H1 (cell line): Measurements from ENCODE around the gene HIVEP2. TPM values are rescaled to one million over a fixed set of nuclear protein-coding genes. Genes with fewer than 3 reads are reported as not detected.

Experiments used
- CTCF ChIA-PET: fragments of 300-600 bp; sonication (Branson Sonifier 250); formaldehyde crosslinking; loops from one replicate; lab custom pipeline; 2021; ENCODE audit not compliant: partially characterized antibody; lab: Charles Lee
- POLR2A ChIA-PET: fragments of 300-600 bp; sonication (Branson Sonifier 250); formaldehyde crosslinking; loops from one replicate; lab custom pipeline; 2021; ENCODE audit warnings: inconsistent platforms; ENCODE audit not compliant: partially characterized antibody; lab: Charles Lee
- DNase-seq, 2 experiments: peaks; one replicate each; pipeline versions ENCODE4 v3.0.0 to v3.0.0-alpha.2; 2010 to 2022; ENCODE audit warnings: low spot score in 2 of 2, low read depth in 1 of 2, mixed read lengths in 1 of 2
- FAIRE-seq: peaks from 2 replicates; lab custom pipeline; 2011; peaks lifted over from hg19 to GRCh38; lab: Jason Lieb, UNC
- H2AFZ ChIP-seq: 2 replicates; pipeline ENCODE4 v1.8.1; 2012; ENCODE audit warnings: low read length, inconsistent platforms
- H2AK5ac ChIP-seq: 2 replicates; pipeline ENCODE4 v1.6.1; 2013; ENCODE audit warnings: low read depth, low read length
- H2BK120ac ChIP-seq: replicated peaks from 2 replicates; pipeline ENCODE3; 2013; ENCODE audit warnings: low read depth, low read length, inconsistent platforms
- H2BK12ac ChIP-seq: 2 replicates; pipeline ENCODE4 v1.6.1; 2013; ENCODE audit warnings: low read depth, low read length
- H2BK15ac ChIP-seq: 2 replicates; pipeline ENCODE4 v1.6.1; 2013; ENCODE audit warnings: low read length
- H2BK20ac ChIP-seq: 2 replicates; pipeline ENCODE4 v1.6.1; 2013; ENCODE audit warnings: low read length
- H2BK5ac ChIP-seq: 2 replicates; pipeline ENCODE4 v1.6.1; 2013; ENCODE audit warnings: low read depth, low read length
- H3K14ac ChIP-seq: 2 replicates; pipeline ENCODE4 v1.6.1; 2013; ENCODE audit warnings: inconsistent platforms; ENCODE audit not compliant: insufficient read length
- H3K18ac ChIP-seq: 2 replicates; pipeline ENCODE4 v1.6.1; 2013; ENCODE audit warnings: low read length; ENCODE audit errors: extremely low read depth
- H3K23ac ChIP-seq: 2 replicates; pipeline ENCODE4 v1.6.1; 2013; ENCODE audit warnings: inconsistent platforms; ENCODE audit not compliant: insufficient read length
- H3K23me2 ChIP-seq: 2 replicates; pipeline ENCODE4 v1.6.1; 2013; ENCODE audit warnings: low read depth, low read length
- H3K27ac ChIP-seq: 2 replicates; pipeline ENCODE4 v1.6.1; 2011; ENCODE audit warnings: low read depth, low read length, inconsistent platforms
- H3K27me3 ChIP-seq, 4 experiments: replicated peaks in 1 of 4; 1 replicate in 1 of 4; 2 replicates in 3 of 4; pipeline versions ENCODE4 v1.6.1 to v1.8.1; 2011 to 2013; ENCODE audit warnings: low read length in 3 of 4, mild to moderate bottlenecking in 3 of 4, inconsistent platforms in 2 of 4, mixed read lengths in 2 of 4, moderate library complexity in 1 of 4; ENCODE audit not compliant: control insufficient read depth in 3 of 4, insufficient read depth in 3 of 4; ENCODE audit errors: extremely low read depth in 1 of 4
- H3K36me3 ChIP-seq, 4 experiments: 2 replicates each; pipeline versions ENCODE4 v1.6.1 to v1.8.1; 2011 to 2013; ENCODE audit warnings: mild to moderate bottlenecking in 4 of 4, low read length in 3 of 4, moderate library complexity in 2 of 4, control low read depth in 1 of 4, inconsistent platforms in 1 of 4; ENCODE audit not compliant: insufficient read depth in 4 of 4, control insufficient read depth in 2 of 4
- H3K4ac ChIP-seq: replicated peaks from 2 replicates; pipeline ENCODE3; 2013; ENCODE audit warnings: low read length, low read depth, mixed read lengths, inconsistent platforms; ENCODE audit not compliant: insufficient read length
- H3K4me1 ChIP-seq, 4 experiments: replicated peaks in 1 of 4; 1 replicate in 1 of 4; 2 replicates in 3 of 4; pipeline versions ENCODE4 v1.6.1 to v1.8.1; 2011 to 2013; ENCODE audit warnings: low read length in 3 of 4, inconsistent platforms in 2 of 4, mixed read lengths in 1 of 4; ENCODE audit not compliant: insufficient read depth in 4 of 4, control insufficient read depth in 3 of 4
- H3K4me2 ChIP-seq, 2 experiments: 2 replicates each; pipeline versions ENCODE4 v1.6.1 to v1.8.1; 2011 to 2013; ENCODE audit warnings: low read depth in 2 of 2, low read length in 2 of 2, control low read depth in 1 of 2, inconsistent platforms in 1 of 2, mild to moderate bottlenecking in 1 of 2; ENCODE audit not compliant: insufficient read depth in 1 of 2
- H3K4me3 ChIP-seq, 4 experiments: fragments of 200-600, 300-600 bp in 1 of 4; sonication (generic), shearing (Covaris generic), sonication (Bioruptor Twin) in 1 of 4; 2 replicates each; pipeline versions ENCODE4 v1.5.1 to v1.8.1; 2011 to 2016; ENCODE audit warnings: low read length in 4 of 4, low read depth in 3 of 4, control low read depth in 2 of 4, inconsistent platforms in 2 of 4, mild to moderate bottlenecking in 2 of 4, mixed read lengths in 1 of 4, moderate library complexity in 1 of 4; ENCODE audit not compliant: insufficient read depth in 2 of 4; ENCODE audit errors: extremely low read depth in 1 of 4
- H3K56ac ChIP-seq: replicated peaks from 2 replicates; pipeline ENCODE3; 2013; ENCODE audit warnings: low read depth, mild to moderate bottlenecking, mixed read lengths, low read length, inconsistent platforms; ENCODE audit not compliant: insufficient read length
- H3K79me1 ChIP-seq: 2 replicates; pipeline ENCODE4 v1.6.1; 2013; ENCODE audit warnings: low read depth, low read length, control low read depth
- H3K79me2 ChIP-seq, 2 experiments: 2 replicates each; pipeline versions ENCODE4 v1.6.1 to v1.8.1; 2012 to 2013; ENCODE audit warnings: low read length in 2 of 2, mild to moderate bottlenecking in 2 of 2, inconsistent platforms in 1 of 2; ENCODE audit not compliant: insufficient read depth in 2 of 2, control insufficient read depth in 1 of 2
- H3K9ac ChIP-seq, 4 experiments: replicated peaks in 1 of 4; 1 replicate in 1 of 4; 2 replicates in 3 of 4; pipeline versions ENCODE4 v1.6.1 to v1.8.1; 2011 to 2013; ENCODE audit warnings: low read depth in 3 of 4, low read length in 3 of 4, control low read depth in 2 of 4, mild to moderate bottlenecking in 2 of 4, moderate library complexity in 2 of 4, inconsistent platforms in 1 of 4; ENCODE audit errors: extremely low read depth in 1 of 4
- H3K9me3 ChIP-seq, 2 experiments: 2 replicates each; pipeline versions ENCODE4 v1.6.1 to v1.8.1; 2012 to 2013; ENCODE audit warnings: mild to moderate bottlenecking in 2 of 2, moderate library complexity in 2 of 2, control low read depth in 1 of 2, inconsistent platforms in 1 of 2, low read depth in 1 of 2, low read length in 1 of 2, mixed read lengths in 1 of 2; ENCODE audit not compliant: insufficient read depth in 2 of 2
- H4K20me1 ChIP-seq, 2 experiments: replicated peaks in 1 of 2; 2 replicates each; pipeline versions ENCODE3 to v1.8.1; 2011 to 2013; ENCODE audit warnings: inconsistent platforms in 2 of 2, low read length in 2 of 2, mild to moderate bottlenecking in 1 of 2; ENCODE audit not compliant: insufficient read depth in 2 of 2, control insufficient read depth in 1 of 2
- H4K5ac ChIP-seq: 2 replicates; pipeline ENCODE4 v1.6.1; 2013; ENCODE audit warnings: low read length, low read depth, mixed read lengths, inconsistent platforms; ENCODE audit not compliant: insufficient read length
- H4K8ac ChIP-seq: 2 replicates; pipeline ENCODE4 v1.8.0; 2013; ENCODE audit warnings: mild to moderate bottlenecking, moderate library complexity, low read length, inconsistent platforms; ENCODE audit not compliant: insufficient read depth; ENCODE audit errors: extremely low read depth
- H4K91ac ChIP-seq: replicated peaks from 2 replicates; pipeline ENCODE3; 2013; ENCODE audit warnings: low read length, mixed read lengths, inconsistent platforms; ENCODE audit not compliant: insufficient read length
- CHD2 ChIP-seq: IDR thresholded peaks from 2 replicates; pipeline ENCODE4 v1.6.1; 2012; ENCODE audit warnings: low read length, improper control_type of control experiment
- EP300 ChIP-seq, 2 experiments: IDR thresholded peaks; 1 replicate in 1 of 2; 2 replicates in 1 of 2; pipeline ENCODE4 v1.6.1; 2011 to 2012; ENCODE audit warnings: low read depth in 2 of 2, low read length in 2 of 2, mild to moderate bottlenecking in 2 of 2, borderline replicate concordance in 1 of 2, inconsistent platforms in 1 of 2, moderate library complexity in 1 of 2
- POLR2AphosphoS5 ChIP-seq: IDR thresholded peaks from 2 replicates; pipeline ENCODE4 v1.6.1; 2011; ENCODE audit warnings: low read depth, low read length
- POU5F1 ChIP-seq: IDR thresholded peaks from 2 replicates; pipeline ENCODE4 v1.6.1; 2011; ENCODE audit warnings: low read depth, mild to moderate bottlenecking, low read length, moderate library complexity
- RAD21 ChIP-seq, 2 experiments: IDR thresholded peaks in 1 of 2; conservative IDR thresholded peaks in 1 of 2; 2 replicates each; pipeline ENCODE4 v1.6.1; 2011; ENCODE audit warnings: low read depth in 2 of 2, low read length in 2 of 2, improper control_type of control experiment in 1 of 2, inconsistent platforms in 1 of 2, mild to moderate bottlenecking in 1 of 2, moderate library complexity in 1 of 2
- RFX5 ChIP-seq: IDR thresholded peaks from 2 replicates; pipeline ENCODE4 v1.6.1; 2011; ENCODE audit warnings: low read depth, low read length, improper control_type of control experiment, borderline replicate concordance
- RNF2 ChIP-seq: fragments of 200-900, 300-1000 bp; sonication (generic); IDR thresholded peaks from 2 replicates; pipeline ENCODE4 v1.7.1; 2016; ENCODE audit warnings: borderline replicate concordance, low read depth, mild to moderate bottlenecking, antibody characterized with exemption, low read length; ENCODE audit not compliant: poor library complexity, severe bottlenecking; ENCODE audit errors: missing control alignments
- SP2 ChIP-seq: IDR thresholded peaks from 2 replicates; pipeline ENCODE4 v1.6.1; 2012; ENCODE audit warnings: mild to moderate bottlenecking, low read length, inconsistent platforms
- TAF7 ChIP-seq: optimal IDR thresholded peaks from 2 replicates; pipeline ENCODE3; 2011; ENCODE audit warnings: low read depth, mild to moderate bottlenecking, inconsistent platforms, low read length, moderate library complexity, borderline replicate concordance
- TBP ChIP-seq: IDR thresholded peaks from 2 replicates; pipeline ENCODE4 v1.6.1; 2011; ENCODE audit warnings: low read depth, low read length, improper control_type of control experiment
- TEAD4 ChIP-seq: IDR thresholded peaks from 2 replicates; pipeline ENCODE4 v1.6.1; 2012; ENCODE audit warnings: low read depth, low read length, inconsistent platforms, mixed read lengths
- WGBS, 2 experiments: shearing (Covaris generic) in 1 of 2; methylation state at CpG; one replicate each; pipeline versions ENCODE4 v1.1.6 to v1.1.7; 2013 to 2015; ENCODE audit warnings: low lambda C conversion rate in 2 of 2, mixed read lengths in 2 of 2, inconsistent platforms in 1 of 2, low coverage in 1 of 2, missing lambda C conversion rate in 1 of 2; ENCODE audit not compliant: insufficient replicate concordance in 2 of 2, insufficient coverage in 1 of 2, insufficient read length in 1 of 2; ENCODE audit errors: extremely low coverage in 1 of 2, missing lambda C conversion rate in 1 of 2; 5-methylcytosine and 5-hydroxymethylcytosine counted together
- polyA plus RNA-seq, 7 experiments: library from polyadenylated mRNA; depleted of rRNA in 3 of 7; stranded (reverse) in 5 of 7; unstranded in 2 of 7; fragments of >200 nt in 5 of 7; fragments of 200-250 nt in 2 of 7; gene quantifications; 1 replicate in 5 of 7; 2 replicates in 1 of 7; 4 replicates in 1 of 7; pipeline versions ENCODE4 v1.2.1 to v1.2.3, GENCODE V29; 2011 to 2013; ENCODE audit warnings: missing spikeins in 2 of 7, mixed read lengths in 2 of 7
- total RNA-seq: library from RNA; stranded (reverse); fragmentation: NEBNext Ultra II Directional; extraction: Animal tissue kit (Norgen Biotek cat#: 25700); gene quantifications from 2 replicates; pipeline ENCODE4 v1.2.1, GENCODE V29; 2021
- TF ChIP-seq, protein P1 (sequence below), 3 experiments: IDR thresholded peaks; 1 replicate in 2 of 3; 2 replicates in 1 of 3; pipeline versions ENCODE4 v1.5.1 to v1.6.1; 2011; ENCODE audit warnings: low read length in 3 of 3, mild to moderate bottlenecking in 3 of 3, inconsistent platforms in 2 of 3, low read depth in 1 of 3, moderate library complexity in 1 of 3; ENCODE audit not compliant: insufficient read depth in 1 of 3; ENCODE audit errors: control extremely low read depth in 1 of 3

HIVEP2 gene
- total and polyA plus RNA-seq, 2 of the 8 experiments (the other 6 are each of a cell fraction or from before 2014, with no cell fraction given): 2.2 to 6.1 TPM

GRCh38 chr6:142796571-142796970 lies 148.4 kb downstream of the HIVEP2 start:
- no peak for FAIRE-seq
- TF ChIP-seq CHD2: no peak
- no peak for TF ChIP-seq RAD21 (IDR thresholded peaks at IDR 0.05 in 1 of 2, conservative IDR thresholded peaks at IDR 0.05 in 1 of 2; ENCODE audit: low read depth in 2 of 2, low read length in 2 of 2)
- TF ChIP-seq POLR2AphosphoS5: no peak
- TF ChIP-seq, protein P1, sequence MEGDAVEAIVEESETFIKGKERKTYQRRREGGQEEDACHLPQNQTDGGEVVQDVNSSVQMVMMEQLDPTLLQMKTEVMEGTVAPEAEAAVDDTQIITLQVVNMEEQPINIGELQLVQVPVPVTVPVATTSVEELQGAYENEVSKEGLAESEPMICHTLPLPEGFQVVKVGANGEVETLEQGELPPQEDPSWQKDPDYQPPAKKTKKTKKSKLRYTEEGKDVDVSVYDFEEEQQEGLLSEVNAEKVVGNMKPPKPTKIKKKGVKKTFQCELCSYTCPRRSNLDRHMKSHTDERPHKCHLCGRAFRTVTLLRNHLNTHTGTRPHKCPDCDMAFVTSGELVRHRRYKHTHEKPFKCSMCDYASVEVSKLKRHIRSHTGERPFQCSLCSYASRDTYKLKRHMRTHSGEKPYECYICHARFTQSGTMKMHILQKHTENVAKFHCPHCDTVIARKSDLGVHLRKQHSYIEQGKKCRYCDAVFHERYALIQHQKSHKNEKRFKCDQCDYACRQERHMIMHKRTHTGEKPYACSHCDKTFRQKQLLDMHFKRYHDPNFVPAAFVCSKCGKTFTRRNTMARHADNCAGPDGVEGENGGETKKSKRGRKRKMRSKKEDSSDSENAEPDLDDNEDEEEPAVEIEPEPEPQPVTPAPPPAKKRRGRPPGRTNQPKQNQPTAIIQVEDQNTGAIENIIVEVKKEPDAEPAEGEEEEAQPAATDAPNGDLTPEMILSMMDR (IDR thresholded peaks at IDR 0.05; ENCODE audit: control extremely low read depth in 1 of 3, insufficient read depth in 1 of 3, low read depth in 1 of 3, low read length in 3 of 3): no peak
- no peak for TF ChIP-seq POU5F1
- no peak for TF ChIP-seq TBP
- no peak for TF ChIP-seq RNF2
- no peak for TF ChIP-seq RFX5
- TF ChIP-seq EP300 (IDR thresholded peaks at IDR 0.05; ENCODE audit: borderline replicate concordance in 1 of 2, low read depth in 2 of 2, low read length in 2 of 2): no peak
- no peak for TF ChIP-seq SP2
- no peak for TF ChIP-seq TAF7
- TF ChIP-seq TEAD4: no peak

More at GRCh38 chr6:142796571-142796970, 148.4 kb downstream of the HIVEP2 start:
- 90% methylated on average over 5 of the region's 5 CpGs; no CpG with 5 or more reads in 1 of the 2 experiments for WGBS, 2 experiments
- Histone ChIP-seq H3K4me3 (no peak overlapping the region), H2BK15ac (no peak overlapping the region), H3K23ac (no peak overlapping the region), H3K27me3 (no peaks in the 10 kb centered on the region), H3K9ac (no peak overlapping the region), H2BK20ac (no peak overlapping the region), H3K4ac (no peak overlapping the region), H3K14ac (no peak overlapping the region), H4K5ac (no peak overlapping the region), H3K4me1 (no peaks in the 10 kb centered on the region), H2BK5ac (no peak overlapping the region), H3K4me2 (no peak overlapping the region), H3K23me2 (no peaks in the 10 kb centered on the region), H2BK120ac (no peak overlapping the region), H3K9me3 (no peaks in the 10 kb centered on the region), H3K56ac (no peak overlapping the region), H4K8ac (no peak overlapping the region), H3K36me3 (no peaks in the 10 kb centered on the region; a peak in 1 of 8 replicates), H3K79me2 (no peaks in the 10 kb centered on the region), H3K27ac (no peak overlapping the region), H2BK12ac (no peak overlapping the region), H2AFZ (no peak overlapping the region), H4K91ac (no peak overlapping the region), H3K79me1 (no peaks in the 10 kb centered on the region), H2AK5ac (no peak overlapping the region), H4K20me1 (no peaks in the 10 kb centered on the region), H3K18ac (no peak overlapping the region)
- no peak for DNase-seq
- ChIA-PET POLR2A (no interaction called here), CTCF (no interaction called here)
